Peyer's patch (tissue), 4 donors: ENCODE data around the gene SPDEF. TPM values are rescaled to one million over a fixed set of nuclear protein-coding genes. Genes with fewer than 3 reads are reported as not detected.
A peak's percentile ranks its signal among the peaks of the same experiment; 100 is the strongest.

Experiments used
- DNase-seq, 3 donors: peaks; one replicate each; pipeline ENCODE4 v3.0.0-alpha.2; 2017 to 2019
- H3K27ac ChIP-seq, 4 donors: fragments of 200-600 bp; sonication (generic); one replicate each; pipeline ENCODE4 v1.5.1; 2016 to 2019
- H3K27me3 ChIP-seq, 2 donors: fragments of 200-600 bp; sonication (generic); one replicate each; pipeline ENCODE4 v1.5.1; 2019
- H3K36me3 ChIP-seq, 3 donors: fragments of 200-600 bp; sonication (generic); one replicate each; pipeline ENCODE4 v1.5.1; 2016 to 2019
- H3K4me1 ChIP-seq, 4 donors: fragments of 200-600 bp; sonication (generic); one replicate each; pipeline ENCODE4 v1.5.1; 2016 to 2019
- H3K4me3 ChIP-seq, 4 donors: fragments of 200-600 bp; sonication (generic); 1 replicate in 3 of 4; 2 replicates in 1 of 4; pipeline ENCODE4 v1.5.1; 2016 to 2019; ENCODE audit warnings: mild to moderate bottlenecking in 1 of 4
- H3K9me3 ChIP-seq, 4 donors: fragments of 200-600 bp; sonication (generic); one replicate each; pipeline ENCODE4 v1.5.1; 2016 to 2019; ENCODE audit warnings: mild to moderate bottlenecking in 1 of 4
- CTCF ChIP-seq, 6 experiments: fragments of 450-650 bp in 4 of 6; fragments of 200-600 bp in 2 of 6; sonication (generic) in 1 of 6; IDR thresholded peaks; one replicate each; pipeline ENCODE4 v1.5.1; 2017 to 2019; ENCODE audit warnings: antibody characterized with exemption in 6 of 6, mild to moderate bottlenecking in 3 of 6, moderate library complexity in 1 of 6
- POLR2A ChIP-seq, 2 donors: fragments of 450-650 bp; IDR thresholded peaks; one replicate each; pipeline ENCODE4 v1.5.1; 2017; ENCODE audit warnings: antibody characterized with exemption in 2 of 2, mild to moderate bottlenecking in 2 of 2, moderate library complexity in 2 of 2
- total RNA-seq, 4 donors: library from RNA; depleted of rRNA; stranded (reverse); fragments of >200 nt; gene quantifications; one replicate each; pipeline ENCODE4 v1.1.0, GENCODE V29; 2016

Gene SPDEF
- total RNA-seq, 4 donors from 2014 or later: 29.7 to 58.7 (median 39.0) TPM

GRCh38 chr6:34518669-34519365, 37.3 kb downstream of the SPDEF start:
- Histone ChIP-seq H3K36me3 (no peaks in the 10 kb centered on the region), H3K4me1 (no peaks in the 10 kb centered on the region), H3K27me3 (no peaks in the 10 kb centered on the region), H3K4me3 (no peak overlapping the region), H3K9me3 (no peaks in the 10 kb centered on the region), H3K27ac (no peak overlapping the region)
- no peak for DNase-seq
- TF ChIP-seq CTCF (IDR thresholded peaks at IDR 0.05): no peak
- TF ChIP-seq POLR2A (IDR thresholded peaks at IDR 0.05): no peak

- H3K4me1 ChIP-seq: no peaks in the 10 kb centered on the region
- DNase-seq: peak in 1 of 3 donors; percentile 34
- TF ChIP-seq CTCF (IDR thresholded peaks at IDR 0.05) (no peak), POLR2A (IDR thresholded peaks at IDR 0.05) (no peak)
- H3K27ac ChIP-seq: no peak overlapping the region
- H3K9me3 ChIP-seq: no peaks in the 10 kb centered on the region
- H3K36me3 ChIP-seq: no peaks in the 10 kb centered on the region
- no peaks in the 10 kb centered on the region for H3K27me3 ChIP-seq
- H3K4me3 ChIP-seq: no peak overlapping the region
Observed at GRCh38 chr6:34517966-34518365, 38.2 kb downstream of the SPDEF start.

DNA sequence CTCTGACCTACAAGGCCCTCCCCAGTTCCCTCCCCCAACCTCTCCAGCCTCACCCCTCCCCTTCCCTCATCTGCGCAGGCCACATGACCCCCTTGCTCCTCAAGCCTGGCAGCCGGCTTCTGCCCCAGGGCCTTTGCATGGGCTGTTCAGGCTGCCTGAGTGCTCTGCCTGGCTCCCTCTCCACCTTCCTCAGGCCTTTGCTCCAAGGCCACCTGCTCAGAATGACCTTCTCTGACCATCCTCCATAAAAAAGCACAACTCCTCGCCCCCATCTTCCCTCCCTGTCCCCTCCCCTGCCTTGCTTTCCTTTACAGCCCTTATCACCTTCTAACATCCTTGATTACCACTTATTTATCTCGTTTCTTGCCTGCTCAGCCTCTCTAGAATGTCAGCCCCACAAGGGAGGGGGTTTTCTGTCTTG, 38.7 kb downstream of the SPDEF start:
- TF ChIP-seq CTCF (IDR thresholded peaks at IDR 0.05): no peak
- TF ChIP-seq POLR2A (IDR thresholded peaks at IDR 0.05): no peak
- no peak for DNase-seq
- Histone ChIP-seq H3K27me3 (no peaks in the 10 kb centered on the region), H3K9me3 (no peaks in the 10 kb centered on the region), H3K36me3 (no peaks in the 10 kb centered on the region), H3K4me3 (no peak overlapping the region), H3K4me1 (no peaks in the 10 kb centered on the region), H3K27ac (no peak overlapping the region)

DNA sequence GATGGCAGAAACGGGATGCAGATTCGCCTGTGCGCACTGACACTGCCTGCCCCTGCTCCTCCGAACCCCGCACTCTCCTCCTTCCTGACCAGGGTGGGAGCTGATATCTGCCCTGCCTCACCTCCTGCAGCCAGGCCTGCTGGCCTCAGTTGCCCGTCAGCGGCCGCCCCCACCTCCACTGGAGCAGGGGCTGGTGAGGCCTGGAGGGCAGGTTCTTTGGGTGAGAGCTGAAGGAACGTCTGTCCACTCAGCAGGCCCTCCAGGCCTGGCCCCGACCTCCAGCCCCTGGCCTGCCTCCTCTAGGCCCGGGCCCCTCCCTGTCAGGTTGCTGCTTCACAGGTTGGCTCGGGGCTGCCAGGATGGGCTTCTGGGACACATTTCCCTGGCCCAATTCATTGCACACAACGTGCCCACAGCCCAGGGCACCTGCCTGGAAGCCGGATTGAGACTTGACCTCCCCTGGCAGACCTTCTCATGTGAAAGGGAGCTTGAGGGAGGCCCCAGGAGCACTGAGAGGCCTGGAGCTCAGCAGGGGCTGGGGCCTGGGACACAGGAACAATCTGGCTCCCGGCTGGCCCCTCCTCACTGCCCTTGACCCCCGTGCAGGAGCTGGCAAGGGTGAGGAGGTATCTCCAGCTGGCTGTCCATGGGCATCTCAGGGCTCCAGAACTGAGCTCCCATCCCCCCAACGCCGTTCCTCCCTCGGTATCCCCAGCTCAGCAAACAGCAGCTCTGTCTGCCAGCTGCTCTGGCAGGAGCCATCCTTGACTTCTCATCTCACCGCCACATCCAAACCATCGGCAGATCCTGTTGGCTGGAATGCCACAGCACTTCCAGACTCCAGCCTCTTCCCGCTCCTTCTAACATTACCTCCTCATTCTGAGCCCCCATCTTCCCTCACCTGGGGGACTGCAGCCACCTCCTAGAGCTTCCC, 39.5 kb downstream of the SPDEF start:
- no peaks in the 10 kb centered on the region for H3K9me3 ChIP-seq
- peak in 1 of 3 donors; percentile 26 for DNase-seq

More for the DNA sequence above, 39.5 kb downstream of the SPDEF start:
- Histone ChIP-seq H3K4me1 (no peaks in the 10 kb centered on the region), H3K36me3 (no peaks in the 10 kb centered on the region), H3K27ac (no peak overlapping the region), H3K4me3 (no peak overlapping the region), H3K27me3 (no peaks in the 10 kb centered on the region)
- TF ChIP-seq CTCF (IDR thresholded peaks at IDR 0.05) (no peak), POLR2A (IDR thresholded peaks at IDR 0.05) (no peak)
